ENCODE results near the gene ACOX3. TPM values are rescaled to one million over a fixed set of nuclear protein-coding genes. Genes with fewer than 3 reads are reported as not detected.
"Not testable (repeated sequence)": the region's sequence is repeated elsewhere in the genome, so short reads cannot be mapped to it uniquely, and the experiment has no call there.

The ACOX3 gene
- 25.6 TPM for polyA plus RNA-seq (2013, experiment 1 of 2; ENCODE audit: insufficient read length)
- polyA plus RNA-seq (2013, experiment 2 of 2; ENCODE audit: insufficient read length) = 23.8 TPM

GRCh38 chr4:8440492-8441311 is at the start of gene ACOX3, which contains the start of gene TRMT44:
Gene ACOX3, minus strand, starts transcription at chr4:8440723. Its CDS starts 24,202 bp downstream, at chr4:8416521.
Gene TRMT44, plus strand, starts transcription at chr4:8440777. Its CDS starts 46 bp downstream, at chr4:8440823.
- DNase-seq = peak; percentile 90

DNA sequence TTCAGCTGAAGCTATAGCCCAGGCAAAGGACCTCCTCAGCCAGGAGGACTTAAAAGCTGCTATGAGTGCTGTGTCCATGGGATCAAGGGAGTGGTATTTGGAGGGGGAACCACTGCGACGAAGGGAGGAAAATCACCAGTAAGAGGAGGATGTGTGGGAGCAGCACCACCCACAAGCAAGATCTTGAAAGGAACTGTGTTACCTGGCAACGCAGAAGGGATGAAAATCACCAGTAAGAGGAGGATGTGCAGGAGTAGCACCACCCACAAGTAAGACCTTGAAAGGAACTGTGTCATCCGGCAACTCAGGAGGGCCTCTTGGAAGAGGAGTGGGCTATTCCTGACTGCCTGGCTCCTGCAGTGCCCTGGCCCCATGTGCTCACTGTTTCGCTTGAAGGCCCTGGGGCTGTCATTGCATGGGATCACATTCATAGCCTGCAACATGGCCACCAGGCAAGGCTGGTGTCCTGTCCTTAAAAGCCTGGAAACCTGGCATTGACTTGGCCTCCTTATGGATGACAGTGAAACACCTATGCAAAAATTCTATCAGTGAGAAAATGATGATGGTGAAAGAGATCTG is 48.4 kb upstream of the ACOX3 start:
- DNase-seq = no peak

DNA sequence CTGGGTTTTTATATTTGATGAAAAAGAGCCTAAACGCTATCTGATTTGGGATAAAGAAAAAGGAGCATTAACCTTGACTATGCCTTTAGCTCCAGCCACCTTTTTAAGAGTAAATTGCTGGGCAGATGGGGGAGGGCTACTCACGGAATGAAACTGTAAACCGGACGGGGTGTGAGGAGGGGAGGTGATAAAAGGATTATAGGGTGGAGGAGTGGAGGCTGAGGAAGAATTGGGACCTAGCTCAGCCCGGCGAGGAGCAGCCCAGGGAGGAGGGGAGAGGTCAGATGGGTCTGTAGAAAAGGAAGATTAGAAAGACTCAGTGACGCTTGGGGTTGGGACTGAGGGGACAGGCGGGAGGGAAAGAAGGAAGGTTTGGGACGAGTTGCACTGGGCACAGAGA is 46.1 kb upstream of the ACOX3 start:
- DNase-seq = not testable (repeated sequence)

GRCh38 chr4:8480221-8480620 is 39.7 kb upstream of the ACOX3 start:
- no peak for DNase-seq

DNA sequence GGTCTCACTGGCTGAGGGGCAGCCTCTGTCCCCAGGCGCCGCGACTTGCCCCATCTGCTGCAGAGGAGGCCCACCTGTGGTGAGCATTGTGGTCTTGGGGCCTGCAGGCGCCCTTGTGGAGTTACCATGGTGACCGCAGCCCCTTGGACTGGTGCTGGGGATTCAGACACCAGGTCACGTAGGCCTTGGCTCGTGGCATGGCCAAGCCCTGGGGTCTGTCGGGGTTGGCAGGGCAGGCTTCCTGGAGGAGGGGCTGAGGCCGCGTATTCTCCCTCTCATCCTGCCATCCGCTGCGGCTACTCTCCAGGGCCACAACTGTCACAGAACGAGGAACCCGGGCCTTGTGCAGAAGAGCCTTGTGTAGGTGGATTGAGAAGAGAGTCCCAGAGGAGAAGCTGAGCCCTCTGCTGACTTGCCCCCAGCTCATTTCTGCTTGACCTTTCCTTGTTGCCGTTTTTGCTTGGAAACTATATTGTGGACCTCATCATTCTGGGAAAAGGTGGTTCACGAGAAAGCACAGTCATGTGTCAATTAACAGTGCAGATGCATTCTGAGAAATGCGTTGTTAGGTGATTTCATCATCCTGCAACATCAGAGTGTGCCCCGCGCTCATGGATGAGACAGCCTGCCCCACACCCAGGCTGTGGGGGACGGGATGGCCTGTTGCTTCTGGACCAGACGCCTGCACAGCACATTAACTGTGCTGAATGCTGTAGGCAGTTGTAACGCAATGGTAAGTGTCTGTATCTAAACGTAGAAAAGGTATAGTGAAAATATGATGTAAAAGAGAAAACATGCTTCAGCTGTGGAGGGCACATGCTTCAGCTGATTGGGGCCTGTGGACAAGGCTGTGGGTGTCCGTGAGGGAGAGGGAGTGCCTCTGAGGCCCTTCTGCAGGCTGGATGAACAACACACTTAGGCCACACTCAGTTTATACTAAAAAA is 38.5 kb upstream of the ACOX3 start:
- DNase-seq = peak; percentile 43

DNA sequence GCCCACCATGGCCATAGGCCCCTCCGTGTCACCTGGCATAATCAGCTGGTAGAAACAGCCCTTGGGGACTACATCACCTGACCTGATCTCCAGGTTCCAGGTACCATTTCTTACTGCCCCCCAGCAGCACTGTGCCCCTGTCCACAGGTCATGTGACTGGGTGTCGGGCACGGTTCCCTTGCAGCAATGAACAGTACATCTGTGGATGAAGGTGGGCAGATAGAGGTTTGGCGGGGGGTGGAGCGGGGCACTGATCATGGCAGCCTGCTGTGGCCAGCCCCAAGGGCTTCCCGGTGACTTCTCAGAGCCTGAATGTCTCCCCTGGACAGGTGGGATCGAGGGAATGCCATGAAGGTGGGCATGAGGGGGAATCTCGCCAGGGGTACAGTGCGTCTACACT is 37.8 kb upstream of the ACOX3 start:
- no peak for DNase-seq

- no peak for DNase-seq
Observed at GRCh38 chr4:8477676-8478075, 37.2 kb upstream of the ACOX3 start.

- DNase-seq = no peak
Observed at GRCh38 chr4:8477095-8477635, 36.6 kb upstream of the ACOX3 start.

DNA sequence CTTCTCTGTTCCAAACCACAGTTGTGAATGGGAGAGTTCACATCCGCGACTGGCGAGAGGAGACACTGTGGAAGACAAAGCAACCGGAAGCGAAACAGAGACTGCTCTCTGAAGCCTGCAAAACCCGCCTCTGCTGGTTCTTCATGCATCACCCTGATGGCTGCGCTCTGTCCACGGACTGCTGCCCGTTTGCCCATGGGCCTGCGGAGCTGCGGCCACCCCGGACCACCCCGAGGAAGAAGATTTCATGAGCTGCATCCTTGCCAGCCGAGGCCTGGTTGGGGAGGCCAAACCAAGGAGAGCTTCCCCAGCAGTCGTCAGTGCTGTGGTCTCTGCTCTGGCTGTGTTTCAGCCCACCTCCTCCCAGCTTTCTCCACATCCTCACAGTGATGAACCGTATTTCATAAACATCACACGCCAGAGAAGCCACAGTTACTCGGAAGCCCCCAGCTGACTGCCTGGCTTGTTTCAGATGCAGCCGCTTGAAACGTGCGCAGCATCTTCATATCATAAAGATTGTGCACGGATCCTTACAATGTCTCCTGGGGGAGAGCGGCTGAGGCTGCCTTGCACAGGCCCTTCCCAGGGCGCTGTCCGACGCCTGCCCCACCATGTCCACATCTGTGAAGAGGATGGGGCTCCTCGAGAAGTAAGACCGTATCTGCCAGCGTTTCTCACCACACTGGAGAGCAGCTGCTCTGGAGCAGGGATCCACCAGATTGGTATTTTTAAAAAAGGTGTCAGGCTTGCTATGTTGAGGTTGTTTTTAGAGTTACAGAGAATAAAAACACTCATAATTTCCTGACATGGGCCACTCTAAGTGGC is 35.4 kb upstream of the ACOX3 start:
- DNase-seq = no peak

DNA sequence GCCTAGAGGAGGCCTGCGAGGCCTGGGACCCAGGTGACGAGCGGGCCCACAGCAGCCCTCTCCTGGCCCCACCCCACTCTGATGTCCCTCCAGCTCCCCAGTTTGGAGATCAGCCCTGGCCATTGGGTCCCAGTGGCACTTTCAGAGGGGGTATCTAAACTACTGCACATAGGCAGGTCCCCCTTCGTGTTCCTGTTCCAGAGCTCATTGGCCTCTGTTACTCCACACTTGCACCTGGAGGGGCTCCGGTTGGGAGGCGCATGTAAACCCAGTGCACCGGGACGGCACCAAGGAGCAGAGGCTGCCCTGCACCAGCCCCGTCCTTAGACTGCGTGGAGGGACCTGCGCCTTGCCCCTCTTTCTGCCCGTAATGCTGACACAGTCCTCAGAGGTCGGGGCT is 34.3 kb upstream of the ACOX3 start:
- DNase-seq = no peak

GRCh38 chr4:8473920-8474590 is 33.5 kb upstream of the ACOX3 start:
- DNase-seq = peak; percentile 12

- DNase-seq = peak; percentile 8
Observed at GRCh38 chr4:8473198-8473919, 32.8 kb upstream of the ACOX3 start.

DNA sequence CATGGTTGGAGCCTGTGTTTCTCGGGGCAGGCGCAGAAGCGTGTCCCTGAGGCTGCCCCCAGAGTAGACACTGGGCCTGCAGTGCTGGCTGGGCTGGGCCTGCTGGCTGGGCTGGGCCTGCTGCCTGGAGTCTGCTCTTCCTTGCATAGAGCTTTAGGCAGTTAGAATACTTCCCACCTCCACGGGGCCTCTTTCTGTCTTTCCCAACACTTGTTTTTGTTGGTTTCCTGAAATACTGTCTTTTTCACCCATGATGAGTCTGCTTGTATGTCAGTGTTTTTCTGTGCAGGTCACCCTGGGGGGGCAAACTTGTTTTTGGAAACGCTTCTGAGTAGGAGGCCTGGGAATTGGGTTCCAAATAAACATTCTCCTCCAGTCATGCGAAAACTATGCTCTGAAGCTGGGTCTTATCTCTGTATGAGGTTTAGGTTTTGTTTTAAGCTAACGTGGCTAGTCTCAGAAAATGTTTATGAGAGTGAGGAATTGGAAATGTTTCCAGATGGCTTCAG is 32.2 kb upstream of the ACOX3 start:
- DNase-seq = peak; percentile 94

GRCh38 chr4:8472158-8472688 is 31.7 kb upstream of the ACOX3 start:
- DNase-seq = no peak

- DNase-seq = no peak
Observed at GRCh38 chr4:8471211-8471875, 30.8 kb upstream of the ACOX3 start.

DNA sequence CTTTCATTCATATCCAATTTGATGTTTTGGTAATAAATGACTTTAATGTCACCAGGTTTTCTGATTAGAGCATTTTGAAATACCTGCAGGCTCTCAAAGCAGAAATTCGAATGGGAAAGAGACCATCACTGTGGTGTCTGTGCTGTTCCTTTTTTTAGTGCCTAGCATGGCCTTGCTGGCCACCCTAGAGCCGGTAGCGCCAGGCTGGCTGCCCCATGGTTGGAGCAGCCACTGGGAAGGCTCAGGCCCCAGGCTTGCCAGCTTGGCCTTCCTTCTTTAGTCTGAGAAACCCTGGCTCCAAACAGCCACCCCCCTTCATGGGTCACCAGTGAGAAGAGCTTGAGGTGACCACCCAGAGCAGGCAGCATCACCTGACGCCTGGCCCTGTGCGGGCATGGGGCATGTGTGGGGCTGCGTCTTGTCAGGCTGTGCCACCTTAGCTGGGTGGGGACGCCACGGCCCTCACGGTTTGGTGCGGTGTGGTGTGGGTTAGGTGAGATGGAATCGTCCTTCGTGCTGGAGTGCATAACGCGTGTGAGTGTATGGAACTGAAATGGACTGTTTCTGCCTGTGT is 30.0 kb upstream of the ACOX3 start:
- no peak for DNase-seq

GRCh38 chr4:8469550-8469949 is 29.0 kb upstream of the ACOX3 start:
- DNase-seq = no peak

GRCh38 chr4:8468746-8469535 is 28.4 kb upstream of the ACOX3 start:
- DNase-seq = peak; percentile 72

Measured in fibroblast of skin of scalp (primary cell).